Measurements from ENCODE around the gene GAA. TPM values are rescaled to one million over a fixed set of nuclear protein-coding genes. Genes with fewer than 3 reads are reported as not detected.

Gene GAA
- total and polyA plus RNA-seq, 2 of the 4 experiments (the other 2 are of a cell fraction): 2.2 to 14.8 TPM

GRCh38 chr17:80122926-80123505 lies 21.6 kb downstream of the GAA start:
- CTCF ChIA-PET: interaction anchor here (0.8 kb wide), 1 partner anchor 78 kb away, joined by 3 read pairs; no protein-coding TSS in a partner anchor
- Histone ChIP-seq H4K91ac (ENCODE audit: insufficient read depth, low read depth, low read length) (no peak overlapping the region), H3K56ac (ENCODE audit: extremely low read depth, insufficient read depth, low read length) (no peak overlapping the region), H3K4me3 (ENCODE audit: insufficient read depth, low read depth, low read length) (no peak overlapping the region), H2AK9ac (replicated peaks; ENCODE audit: low read depth, low read length, poor library complexity) (no peak overlapping the region), H3K9me3 (ENCODE audit: control insufficient read depth, insufficient read depth, low read length) (no peaks in the 10 kb centered on the region), H3K14ac (replicated peaks; ENCODE audit: low read depth, low read length) (no peak overlapping the region), H3K27me3 (ENCODE audit: control insufficient read depth, insufficient read depth, low read length) (no peaks in the 10 kb centered on the region), H3K9me1 (ENCODE audit: insufficient read depth, low read length) (no peaks in the 10 kb centered on the region), H2BK20ac (ENCODE audit: low read depth, low read length) (no peak overlapping the region), H2BK15ac (ENCODE audit: low read depth, low read length) (no peak overlapping the region), H4K20me1 (ENCODE audit: insufficient read depth, low read length) (no peaks in the 10 kb centered on the region), H2AFZ (replicated peaks; ENCODE audit: low read length, poor library complexity) (no peak overlapping the region), H3K79me1 (ENCODE audit: low read depth in 1 of 2, low read length in 2 of 2) (no peaks in the 10 kb centered on the region), H3K4me1 (ENCODE audit: control insufficient read depth, insufficient read depth, low read length) (peaks cover 6% of the 10 kb centered on the region), H4K5ac (ENCODE audit: low read depth, low read length) (no peak overlapping the region), H3K36me3 (ENCODE audit: control insufficient read depth, insufficient read depth, low read length) (peaks cover 3% of the 10 kb centered on the region; the same call in 1 of the 2 replicates), H3K23ac (ENCODE audit: low read depth, low read length) (no peak overlapping the region), H3K9ac (ENCODE audit: low read depth, low read length) (no peak overlapping the region), H2AK5ac (ENCODE audit: low read depth, low read length) (no peak overlapping the region), H2BK5ac (ENCODE audit: low read depth, low read length, poor library complexity, severe bottlenecking) (no peak overlapping the region), H2BK120ac (ENCODE audit: low read depth, low read length) (no peak overlapping the region), H3K4me2 (ENCODE audit: low read depth, low read length) (no peak overlapping the region), H3K18ac (ENCODE audit: low read depth, low read length) (no peak overlapping the region), H4K8ac (ENCODE audit: low read depth in 2 of 2, low read length in 2 of 2) (no peak overlapping the region), H3K27ac (ENCODE audit: insufficient read depth, low read length) (no peak overlapping the region), H3K4ac (ENCODE audit: low read depth, low read length) (no peak overlapping the region)
- no peak for DNase-seq
- dilution Hi-C loops (cut with HindIII; ENCODE audit: low sequenced_read_pairs, unreplicated experiment): no loop called here
- ATAC-seq (ENCODE audit: low read depth): no peak
- in situ Hi-C loops (cut with MboI; ENCODE audit: low sequenced_read_pairs): no loop called here
- intact Hi-C loops (cut with micrococcal nuclease): no loop called here
- BruUV-seq (replicated peaks): no TSS peak
- POLR2A ChIA-PET (ENCODE audit: unreplicated experiment): no interaction called here
- WGBS, 2 experiments (ENCODE audit: extremely low coverage in 2 of 2, insufficient read length in 1 of 2): no CpG with 5 or more reads among the region's 6 CpGs
- TF ChIP-seq RAD21 (IDR thresholded peaks at IDR 0.05; ENCODE audit: low read length) (no peak), USF2 (IDR thresholded peaks at IDR 0.05; ENCODE audit: low read depth, low read length) (no peak), CEBPB (IDR thresholded peaks at IDR 0.05; ENCODE audit: low read depth, low read length) (no peak)
